LHCN-M2 (cell line): ENCODE measurements around the gene SIRT7. TPM values are rescaled to one million over a fixed set of nuclear protein-coding genes. Genes with fewer than 3 reads are reported as not detected.

Experiments used
- DNase-seq: peaks from one replicate; pipeline ENCODE4 v3.0.0-alpha.2; 2012; ENCODE audit warnings: low read depth
- polyA plus RNA-seq: library from polyadenylated mRNA; unstranded; fragments of >200 nt; gene quantifications from one replicate; pipeline ENCODE4 v1.2.1, GENCODE V29; 2012; ENCODE audit warnings: missing spikeins
- total RNA-seq: library from RNA; depleted of rRNA; stranded (reverse); fragments of >200 nt; gene quantifications from 2 replicates; pipeline ENCODE4 v1.2.3, GENCODE V29; 2014; rRNA removed

Gene SIRT7, protein sequence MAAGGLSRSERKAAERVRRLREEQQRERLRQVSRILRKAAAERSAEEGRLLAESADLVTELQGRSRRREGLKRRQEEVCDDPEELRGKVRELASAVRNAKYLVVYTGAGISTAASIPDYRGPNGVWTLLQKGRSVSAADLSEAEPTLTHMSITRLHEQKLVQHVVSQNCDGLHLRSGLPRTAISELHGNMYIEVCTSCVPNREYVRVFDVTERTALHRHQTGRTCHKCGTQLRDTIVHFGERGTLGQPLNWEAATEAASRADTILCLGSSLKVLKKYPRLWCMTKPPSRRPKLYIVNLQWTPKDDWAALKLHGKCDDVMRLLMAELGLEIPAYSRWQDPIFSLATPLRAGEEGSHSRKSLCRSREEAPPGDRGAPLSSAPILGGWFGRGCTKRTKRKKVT
- total RNA-seq: 17.3 and 20.0 TPM in 2 replicates
- polyA plus RNA-seq: 18.1 TPM

DNA sequence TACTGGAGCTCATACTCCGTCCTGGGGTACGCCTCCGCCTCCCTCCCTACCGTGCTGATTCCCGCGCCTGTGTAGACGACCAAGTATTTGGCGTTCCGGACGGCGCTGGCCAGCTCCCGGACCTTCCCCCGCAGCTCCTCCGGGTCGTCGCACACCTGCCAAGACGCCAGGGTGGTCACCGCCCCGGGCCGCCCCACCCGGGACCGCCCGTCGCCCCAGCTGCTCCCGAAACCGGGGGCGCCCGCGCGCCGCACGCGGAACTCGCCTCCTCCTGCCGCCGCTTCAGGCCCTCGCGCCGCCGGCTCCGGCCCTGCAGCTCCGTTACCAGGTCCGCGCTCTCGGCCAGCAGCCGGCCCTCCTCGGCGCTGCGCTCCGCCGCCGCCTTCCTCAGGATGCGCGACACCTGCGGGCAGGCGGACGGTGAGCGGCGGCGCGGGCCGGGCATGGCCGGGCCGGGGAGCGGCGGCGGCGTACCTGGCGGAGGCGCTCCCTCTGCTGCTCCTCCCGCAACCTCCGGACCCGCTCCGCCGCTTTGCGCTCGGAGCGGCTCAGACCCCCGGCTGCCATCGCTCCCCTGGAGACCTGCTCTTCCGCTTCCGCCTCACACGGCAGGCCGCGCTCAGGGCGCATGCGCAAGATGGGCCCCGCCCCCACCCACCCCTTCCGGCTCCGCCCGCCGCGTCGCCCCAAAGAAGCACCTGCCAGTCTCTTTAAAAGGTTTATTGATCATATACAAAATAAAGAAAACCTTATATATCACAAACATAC, at the start of gene SIRT7:
Gene SIRT7 (minus strand): TSS at position 612 of the 768 bp plus-strand sequence. CDS start 45 bp downstream, at position 567.
- peak; percentile 54 for DNase-seq

DNA sequence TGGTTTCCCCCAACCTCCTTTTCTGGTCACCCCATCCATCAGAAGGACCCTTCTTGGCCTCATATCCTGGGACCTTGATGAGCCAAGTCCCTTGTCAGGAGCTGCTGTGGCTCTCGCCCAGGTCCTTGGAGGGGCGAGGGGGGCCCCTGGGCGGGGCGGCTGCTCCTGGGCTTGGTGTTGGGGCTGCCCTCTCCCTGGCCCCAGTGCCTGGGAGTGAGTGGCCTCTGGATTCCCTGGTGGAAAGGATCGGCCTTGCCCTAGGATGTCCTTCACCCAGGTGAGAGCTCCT, 49.2 kb upstream of the SIRT7 start:
- no peak for DNase-seq

- DNase-seq: peak; percentile 88
Observed at GRCh38 chr17:81966343-81967243, 48.6 kb upstream of the SIRT7 start.

DNA sequence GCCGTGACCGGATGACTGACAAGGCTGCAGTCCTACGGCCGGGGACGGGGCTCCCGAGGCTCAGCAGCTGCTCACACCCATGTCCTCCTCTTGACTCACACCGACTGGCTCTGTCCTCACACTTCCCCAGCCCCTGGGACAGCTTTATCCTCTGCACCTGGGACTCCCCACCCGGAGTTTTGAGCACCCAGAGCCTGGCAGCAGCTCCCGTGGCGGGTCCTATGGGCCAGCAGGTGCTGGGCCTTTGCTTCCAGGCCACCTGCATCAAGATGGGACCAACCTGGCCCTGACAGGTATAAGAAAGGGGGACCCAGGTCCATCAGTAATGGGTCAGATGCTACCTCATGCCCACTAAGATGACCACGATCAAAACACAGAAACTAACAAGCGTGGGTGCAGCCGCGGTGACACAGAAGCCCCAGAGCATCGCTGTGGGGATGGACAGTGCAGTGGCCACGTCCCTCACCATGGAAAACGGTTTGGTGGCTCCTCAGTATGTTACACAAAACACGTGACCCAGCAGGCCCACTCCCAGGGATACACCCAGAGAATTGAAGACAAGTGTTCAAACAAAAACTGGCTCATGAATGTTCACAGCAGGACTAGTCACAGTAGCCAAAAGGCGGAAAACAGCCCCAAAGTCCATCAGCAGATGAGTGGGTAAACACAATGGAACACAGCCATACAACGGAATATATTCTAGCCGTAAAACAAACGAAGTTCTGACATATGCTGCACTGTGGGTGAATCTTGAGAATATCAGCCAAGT, 46.3 kb upstream of the SIRT7 start:
- DNase-seq: no peak

DNA sequence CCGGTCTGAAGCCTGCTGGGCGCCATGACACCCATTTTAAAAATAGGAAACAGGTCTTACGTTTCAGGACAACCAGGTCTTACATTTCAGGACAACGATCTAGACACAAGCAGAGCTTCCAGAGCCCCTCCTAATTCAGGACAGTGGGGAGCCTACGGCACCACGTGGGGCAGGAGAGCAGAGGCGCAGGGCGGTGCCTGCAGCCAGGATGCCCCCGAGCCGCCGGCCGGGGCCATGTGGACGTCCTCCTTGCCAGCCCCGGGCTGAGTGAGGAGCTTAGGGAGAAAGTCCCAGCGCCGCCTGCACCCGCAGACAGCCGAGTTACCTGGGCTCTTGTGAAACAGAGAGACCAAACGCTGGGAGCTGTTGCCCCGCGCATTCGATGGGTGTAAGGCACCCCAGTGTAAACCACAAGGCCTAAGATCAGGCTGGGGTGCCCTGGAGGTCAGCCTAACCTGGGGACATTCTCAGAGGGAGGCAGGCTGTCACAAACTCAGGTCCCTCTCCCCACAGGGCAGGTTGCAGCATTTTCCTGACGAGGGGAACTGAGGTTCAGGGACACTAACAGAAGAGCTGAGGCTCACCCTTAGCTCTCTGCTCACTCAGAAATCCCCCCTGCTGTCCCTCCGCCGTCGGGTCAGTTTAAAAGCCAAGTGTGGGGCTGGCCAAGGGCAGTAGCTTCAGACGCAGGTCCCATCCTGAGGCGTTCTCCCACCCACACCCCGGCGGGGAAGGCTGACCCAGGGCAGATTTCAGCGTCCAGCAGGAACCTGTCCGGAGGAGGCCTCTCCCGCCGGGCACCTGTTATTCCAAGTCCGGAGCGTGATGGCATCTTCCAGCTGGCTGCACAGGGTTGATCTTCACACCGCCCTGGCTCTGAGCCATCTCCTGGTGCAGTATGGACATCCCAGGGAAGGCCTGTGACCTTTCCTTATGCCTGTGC, 44.8 kb upstream of the SIRT7 start:
- peak; percentile 17 for DNase-seq

DNA sequence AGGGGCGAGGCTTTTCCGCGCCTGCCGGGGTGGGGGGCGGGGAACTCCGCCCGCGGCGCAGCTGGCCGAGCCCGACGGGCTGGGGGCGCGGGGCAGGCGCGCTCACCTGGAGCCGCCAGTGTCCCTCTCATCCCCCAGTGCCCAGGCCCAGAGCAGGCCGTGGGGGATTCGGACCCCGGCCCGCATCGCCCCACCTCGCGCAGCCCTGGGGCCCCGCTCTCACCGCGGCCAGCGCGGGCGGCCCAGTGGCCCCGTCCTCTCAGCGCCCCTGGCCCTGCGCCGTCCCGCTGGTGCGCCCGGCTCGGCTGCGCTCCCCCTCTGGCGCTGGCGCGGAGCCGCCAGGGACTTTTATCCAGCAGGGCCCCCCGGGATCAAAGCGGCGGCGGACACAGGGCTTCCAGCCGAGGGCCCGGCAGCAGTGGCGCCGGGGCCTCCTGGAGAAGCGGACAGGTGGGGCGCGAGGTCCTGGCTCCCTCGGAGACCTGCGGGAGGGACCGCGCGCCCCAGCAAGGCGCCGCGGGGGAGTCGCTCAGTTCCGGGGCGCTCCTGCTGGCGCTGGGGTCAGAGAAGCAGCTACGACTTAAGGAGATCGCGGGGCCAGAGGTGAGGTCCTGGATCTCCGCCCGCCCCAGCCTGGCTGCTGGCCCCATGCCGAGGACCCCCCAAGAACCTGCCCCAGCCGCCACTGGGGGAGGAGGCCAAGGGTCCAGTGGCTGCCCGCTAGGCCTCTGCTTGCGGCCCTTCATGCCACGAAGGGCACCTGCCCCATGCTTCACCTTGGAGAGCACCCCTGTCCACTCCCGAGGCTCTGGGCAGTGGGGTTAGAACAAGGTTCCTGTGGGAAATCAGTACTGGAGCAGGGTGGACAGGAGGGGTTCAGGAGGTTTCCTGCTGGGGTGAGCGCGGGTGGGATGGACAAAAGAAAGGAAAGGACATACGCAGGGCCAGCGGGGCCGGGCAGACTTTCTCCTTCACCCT, 43.8 kb upstream of the SIRT7 start:
- DNase-seq: no peak

GRCh38 chr17:81961087-81961511, 43.1 kb upstream of the SIRT7 start, which contains the start of gene NOTUM:
TSS of gene NOTUM (minus strand) at chr17:81961187. CDS start at chr17:81960909, 278 bp downstream.
- peak; percentile 17 for DNase-seq

- DNase-seq: no peak
Observed at GRCh38 chr17:81960130-81960958, 42.4 kb upstream of the SIRT7 start.

- peak; percentile 38 for DNase-seq
Observed at GRCh38 chr17:81959362-81960129, 41.6 kb upstream of the SIRT7 start.

GRCh38 chr17:81958633-81959342, 40.8 kb upstream of the SIRT7 start:
- no peak for DNase-seq

DNA sequence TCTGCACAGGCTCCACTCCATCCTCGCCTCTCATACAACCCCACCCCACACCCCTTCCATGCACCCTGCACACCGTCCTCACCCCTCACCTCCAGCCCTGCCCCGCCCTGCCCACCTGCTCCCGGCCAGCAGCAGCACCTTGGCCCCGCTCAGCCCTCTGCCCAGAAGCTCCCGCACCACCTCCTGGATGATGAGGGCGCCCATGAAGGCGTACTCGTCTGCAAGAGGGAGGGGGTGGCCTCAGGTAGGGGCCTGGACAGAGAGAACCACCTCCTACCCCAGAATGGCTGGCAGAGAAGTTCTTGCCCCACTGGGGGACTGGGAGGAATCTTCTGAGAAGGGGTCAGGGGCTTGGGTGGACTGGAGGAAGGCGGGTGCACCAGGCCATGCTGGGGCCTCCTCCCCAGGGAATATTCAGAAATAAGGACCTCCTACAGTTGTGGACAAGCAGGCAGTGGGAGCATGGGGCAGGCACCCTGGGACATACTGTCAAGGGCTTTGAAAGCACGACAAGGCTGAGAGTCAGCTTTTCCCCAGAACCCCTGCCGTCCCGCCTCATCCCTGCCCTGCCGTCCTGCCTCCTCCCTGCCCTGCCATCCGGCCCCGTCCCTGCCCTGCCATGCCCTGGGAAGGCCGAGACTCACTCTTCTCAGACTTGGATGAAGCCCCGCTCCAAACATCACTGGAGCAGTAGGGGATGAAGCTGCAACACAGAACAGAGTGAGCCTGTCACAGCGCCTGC, 39.9 kb upstream of the SIRT7 start:
- no peak for DNase-seq

DNA sequence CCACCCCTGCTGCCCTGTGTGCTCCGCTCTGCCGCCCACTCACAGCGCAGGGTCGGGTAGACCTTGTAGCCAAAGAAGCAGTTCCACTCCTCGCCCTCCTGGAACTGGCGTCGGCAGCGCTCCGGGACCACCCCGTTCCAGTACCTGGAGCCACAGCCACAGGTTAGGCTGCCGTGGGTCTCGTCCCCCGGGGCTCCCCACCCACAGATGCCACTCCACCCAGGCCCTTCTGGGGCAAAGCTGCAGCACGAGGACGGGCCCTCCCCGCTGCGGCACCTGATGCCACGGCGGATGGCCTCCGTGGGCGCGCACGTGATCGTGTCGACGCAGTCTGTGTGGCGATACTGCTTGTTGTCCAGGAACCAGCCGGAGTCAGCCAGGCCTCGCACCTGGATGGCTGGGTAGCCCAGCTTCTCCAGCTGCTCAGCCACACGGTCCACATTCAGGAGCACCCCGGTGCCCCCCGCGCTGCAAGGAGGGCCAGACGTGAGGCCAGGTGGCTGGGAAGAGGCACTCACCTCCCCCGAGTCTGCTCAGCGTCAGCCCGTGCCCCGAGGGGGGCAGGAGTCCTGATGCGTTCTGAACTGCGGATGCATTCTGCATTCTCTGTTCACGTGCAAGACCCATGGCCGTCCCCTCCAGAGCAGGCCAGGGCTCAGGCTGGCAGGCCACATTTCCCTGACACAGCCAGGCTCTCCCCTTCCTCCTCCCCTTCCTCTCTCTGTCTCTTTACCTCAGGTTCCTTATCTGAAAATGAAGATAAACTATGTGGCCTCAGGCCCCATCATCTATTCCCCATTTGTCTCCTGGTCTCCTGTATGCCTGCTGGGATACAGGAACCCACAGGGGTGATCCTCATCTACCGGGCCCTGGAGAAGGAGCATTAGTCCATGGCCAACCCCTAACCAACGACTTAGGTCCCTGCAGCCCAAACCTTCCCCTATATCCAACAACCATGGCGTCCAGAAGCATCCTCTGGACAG, 38.9 kb upstream of the SIRT7 start:
- DNase-seq: no peak

- DNase-seq: no peak
Observed at GRCh38 chr17:81955756-81956544, 38.0 kb upstream of the SIRT7 start.
